Renal cortical epithelial cell (primary cell): ENCODE data around the gene AFMID. TPM values are rescaled to one million over a fixed set of nuclear protein-coding genes. Genes with fewer than 3 reads are reported as not detected.
"Not testable (repeated sequence)": the region's sequence is repeated elsewhere in the genome, so short reads cannot be mapped to it uniquely, and the experiment has no call there.

Experiments
- DNase-seq: peaks from one replicate; pipeline ENCODE4 v3.0.0-alpha.2; 2011; ENCODE audit warnings: low read depth
- total RNA-seq: library from RNA; depleted of rRNA; stranded (reverse); fragments of >200 nt; gene quantifications from 2 replicates; pipeline ENCODE4 v1.2.3, GENCODE V29; 2014

AFMID gene
- total RNA-seq, 1 donor from 2014 or later = 28.7 TPM

DNA sequence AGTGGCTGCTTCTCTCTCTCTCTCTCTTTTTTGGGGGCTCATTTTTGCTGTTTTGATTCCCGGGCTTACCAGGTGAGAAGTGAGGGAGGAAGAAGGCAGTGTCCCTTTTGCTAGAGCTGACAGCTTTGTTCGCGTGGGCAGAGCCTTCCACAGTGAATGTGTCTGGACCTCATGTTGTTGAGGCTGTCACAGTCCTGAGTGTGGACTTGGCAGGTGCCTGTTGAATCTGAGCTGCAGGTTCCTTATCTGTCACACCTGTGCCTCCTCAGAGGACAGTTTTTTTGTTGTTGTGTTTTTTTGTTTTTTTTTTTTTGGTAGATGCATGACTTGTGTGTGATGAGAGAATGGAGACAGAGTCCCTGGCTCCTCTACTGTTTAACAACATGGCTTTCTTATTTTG is 36.6 kb downstream of the AFMID start:
- no peak for DNase-seq

DNA sequence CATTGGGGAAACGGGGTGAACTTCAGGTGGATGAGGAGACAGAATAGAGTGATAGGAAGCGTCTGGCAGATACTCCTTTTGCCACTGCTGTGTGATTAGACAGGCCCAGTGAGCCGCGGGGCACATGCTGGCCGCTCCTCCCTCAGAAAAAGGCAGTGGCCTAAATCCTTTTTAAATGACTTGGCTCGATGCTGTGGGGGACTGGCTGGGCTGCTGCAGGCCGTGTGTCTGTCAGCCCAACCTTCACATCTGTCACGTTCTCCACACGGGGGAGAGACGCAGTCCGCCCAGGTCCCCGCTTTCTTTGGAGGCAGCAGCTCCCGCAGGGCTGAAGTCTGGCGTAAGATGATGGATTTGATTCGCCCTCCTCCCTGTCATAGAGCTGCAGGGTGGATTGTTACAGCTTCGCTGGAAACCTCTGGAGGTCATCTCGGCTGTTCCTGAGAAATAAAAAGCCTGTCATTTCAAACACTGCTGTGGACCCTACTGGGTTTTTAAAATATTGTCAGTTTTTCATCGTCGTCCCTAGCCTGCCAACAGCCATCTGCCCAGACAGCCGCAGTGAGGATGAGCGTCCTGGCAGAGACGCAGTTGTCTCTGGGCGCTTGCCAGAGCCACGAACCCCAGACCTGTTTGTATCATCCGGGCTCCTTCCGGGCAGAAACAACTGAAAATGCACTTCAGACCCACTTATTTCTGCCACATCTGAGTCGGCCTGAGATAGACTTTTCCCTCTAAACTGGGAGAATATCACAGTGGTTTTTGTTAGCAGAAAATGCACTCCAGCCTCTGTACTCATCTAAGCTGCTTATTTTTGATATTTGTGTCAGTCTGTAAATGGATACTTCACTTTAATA is 37.3 kb downstream of the AFMID start:
- DNase-seq = no peak

DNA sequence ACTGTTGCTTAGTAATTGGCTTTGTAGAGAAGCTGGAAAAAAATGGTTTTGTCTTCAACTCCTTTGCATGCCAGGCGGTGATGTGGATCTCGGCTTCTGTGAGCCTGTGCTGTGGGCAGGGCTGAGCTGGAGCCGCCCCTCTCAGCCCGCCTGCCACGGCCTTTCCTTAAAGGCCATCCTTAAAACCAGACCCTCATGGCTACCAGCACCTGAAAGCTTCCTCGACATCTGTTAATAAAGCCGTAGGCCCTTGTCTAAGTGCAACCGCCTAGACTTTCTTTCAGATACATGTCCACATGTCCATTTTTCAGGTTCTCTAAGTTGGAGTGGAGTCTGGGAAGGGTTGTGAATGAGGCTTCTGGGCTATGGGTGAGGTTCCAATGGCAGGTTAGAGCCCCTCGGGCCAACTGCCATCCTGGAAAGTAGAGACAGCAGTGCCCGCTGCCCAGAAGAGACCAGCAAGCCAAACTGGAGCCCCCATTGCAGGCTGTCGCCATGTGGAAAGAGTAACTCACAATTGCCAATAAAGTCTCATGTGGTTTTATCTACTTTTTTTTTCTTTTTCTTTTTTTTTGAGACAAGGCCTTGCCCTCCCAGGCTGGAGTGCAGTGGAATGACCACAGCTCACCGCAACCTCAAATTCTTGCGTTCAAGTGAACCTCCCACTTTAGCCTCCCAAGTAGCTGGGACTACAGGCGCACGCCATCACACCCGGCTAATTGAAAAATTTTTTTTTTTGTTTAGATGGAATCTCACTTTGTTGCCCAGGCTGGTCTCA is 38.1 kb downstream of the AFMID start:
- no peak for DNase-seq

DNA sequence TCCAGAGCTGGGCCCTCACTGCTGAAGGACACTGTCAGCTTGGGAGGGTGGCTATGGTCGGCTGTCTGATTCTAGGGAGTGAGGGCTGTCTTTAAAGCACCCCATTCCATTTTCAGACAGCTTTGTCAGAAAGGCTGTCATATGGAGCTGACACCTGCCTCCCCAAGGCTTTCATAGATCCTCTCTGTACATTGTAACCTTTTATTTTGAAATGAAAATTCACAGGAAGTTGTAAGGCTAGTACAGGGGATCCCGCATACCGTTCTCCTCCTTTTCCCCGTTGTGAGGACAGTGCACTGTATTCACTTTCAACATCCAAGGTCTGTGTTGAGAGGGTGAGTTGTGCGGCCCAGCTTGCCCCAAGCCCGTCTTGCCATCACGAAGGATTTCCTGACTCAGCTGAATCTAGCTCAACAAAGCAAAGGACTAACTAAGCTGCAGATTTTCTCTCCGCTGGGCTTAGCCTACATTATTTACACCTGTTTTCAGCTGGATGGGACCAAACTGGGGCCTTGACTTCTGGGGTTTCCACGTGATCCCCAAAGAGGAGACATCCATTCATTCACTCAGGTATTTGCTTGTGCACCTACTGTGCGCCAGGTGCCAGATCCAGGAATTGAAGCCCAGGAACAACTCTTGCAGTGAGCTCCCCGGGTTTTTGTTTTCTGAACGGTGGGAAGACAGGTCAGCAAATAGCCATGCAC is 39.0 kb downstream of the AFMID start:
- DNase-seq = no peak

DNA sequence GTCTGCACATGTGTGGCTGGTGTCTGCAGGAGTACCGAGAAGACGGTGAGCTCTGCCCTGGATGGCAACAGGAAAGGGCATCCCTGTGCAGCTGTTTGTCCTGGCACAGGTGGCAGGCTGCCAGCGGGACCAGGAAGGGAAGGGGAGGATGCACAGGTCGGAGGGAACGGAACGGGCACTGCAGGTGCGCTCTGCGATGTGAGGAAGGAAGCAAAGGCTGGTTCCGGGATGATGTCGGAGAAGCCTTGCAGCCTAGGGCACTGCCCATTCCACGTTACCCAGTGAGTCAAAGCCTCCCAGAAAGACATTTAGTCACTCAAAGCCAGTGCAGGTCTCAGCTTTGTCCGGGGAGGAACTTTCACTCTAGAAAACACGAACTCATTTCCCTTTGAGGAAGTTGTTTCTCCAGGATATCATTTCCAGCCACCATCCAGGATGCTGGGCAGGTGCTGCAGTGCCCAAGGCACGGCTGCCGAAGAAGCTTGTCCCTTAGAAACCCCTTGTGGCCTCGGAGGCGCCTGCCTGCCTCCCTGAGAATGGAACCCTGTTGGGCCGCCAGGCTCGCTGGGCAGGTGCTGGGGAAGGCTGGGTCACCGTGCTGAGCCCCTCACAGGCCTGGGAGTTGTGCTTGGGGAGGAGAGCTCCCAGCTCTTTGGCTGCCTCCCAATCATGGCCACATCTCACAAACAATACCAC is 39.7 kb downstream of the AFMID start:
- DNase-seq = no peak

DNA sequence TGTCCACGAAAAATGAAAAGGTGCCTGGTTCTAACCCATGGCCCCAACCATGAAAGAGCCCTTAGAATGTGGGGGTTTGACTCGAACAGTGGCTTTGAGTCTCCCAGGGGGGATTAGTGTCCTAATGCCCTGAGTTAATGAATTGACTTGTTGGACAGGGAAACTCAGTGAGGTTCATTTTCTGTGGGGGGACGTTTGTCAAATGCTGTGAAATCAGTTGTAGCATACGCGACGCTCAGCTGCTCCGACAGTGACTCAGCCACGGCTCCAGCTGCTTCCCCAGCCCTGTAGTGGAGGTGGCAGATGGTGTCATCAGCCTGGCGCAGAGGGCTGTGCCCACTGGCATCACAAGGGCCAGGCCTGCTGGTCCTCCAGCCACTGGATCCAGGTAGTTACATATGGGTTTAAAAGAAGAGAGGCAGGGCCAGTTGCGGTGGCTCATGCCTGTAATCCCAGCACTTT is 40.3 kb downstream of the AFMID start:
- no peak for DNase-seq

DNA sequence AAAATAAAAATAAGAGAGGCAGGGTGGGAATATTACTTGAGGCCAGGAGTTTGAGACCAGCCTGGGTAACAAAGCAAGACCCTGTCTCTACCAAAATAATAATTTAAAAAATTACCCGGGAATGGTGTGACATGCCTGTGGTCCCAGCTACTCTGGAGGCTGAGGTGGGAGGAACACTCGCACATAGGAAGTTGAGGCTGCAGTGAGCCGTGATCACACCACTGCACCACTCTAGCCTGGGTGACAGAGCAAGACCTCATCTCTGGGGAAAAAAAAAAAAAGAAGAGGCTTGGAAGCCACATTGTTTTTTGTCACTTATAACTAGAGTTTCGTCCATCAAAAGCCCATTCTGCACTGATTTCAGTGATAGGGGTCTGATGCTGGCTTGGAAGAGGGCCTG is 41.0 kb downstream of the AFMID start:
- DNase-seq = no peak

DNA sequence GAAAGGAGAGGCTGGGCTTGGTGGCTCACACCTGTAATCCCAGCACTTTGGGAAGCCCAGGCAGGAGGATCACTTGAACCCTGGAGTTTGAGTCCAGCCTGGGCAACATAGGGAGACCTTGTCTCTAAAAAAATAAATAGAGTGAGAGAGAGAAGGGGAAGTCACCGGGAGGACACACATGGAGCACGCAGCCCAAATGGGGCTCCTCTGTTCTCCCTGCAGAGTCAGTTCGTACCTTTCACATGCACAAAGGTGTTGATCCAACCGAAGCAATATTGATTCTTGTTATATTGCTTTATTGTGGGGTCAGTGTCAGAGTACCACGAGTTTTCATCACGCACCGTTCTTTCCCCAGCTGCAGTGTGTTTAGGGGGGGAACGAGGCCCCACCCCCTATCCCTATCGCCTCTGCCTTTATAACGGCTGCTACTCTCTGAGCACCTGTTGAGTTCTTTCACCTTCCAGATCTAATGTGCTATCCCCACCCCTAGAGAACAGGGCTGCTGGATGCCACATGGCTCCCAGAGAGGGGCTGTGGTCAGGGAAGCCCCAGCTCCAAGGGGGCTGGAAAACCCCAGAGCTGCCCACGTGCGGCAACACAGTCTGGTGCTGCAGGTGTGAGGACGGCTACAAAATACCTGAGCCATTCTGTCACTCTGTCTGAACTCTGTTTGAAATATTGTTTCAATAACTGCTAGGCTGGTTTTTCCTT is 43.2 kb downstream of the AFMID start:
- no peak for DNase-seq

DNA sequence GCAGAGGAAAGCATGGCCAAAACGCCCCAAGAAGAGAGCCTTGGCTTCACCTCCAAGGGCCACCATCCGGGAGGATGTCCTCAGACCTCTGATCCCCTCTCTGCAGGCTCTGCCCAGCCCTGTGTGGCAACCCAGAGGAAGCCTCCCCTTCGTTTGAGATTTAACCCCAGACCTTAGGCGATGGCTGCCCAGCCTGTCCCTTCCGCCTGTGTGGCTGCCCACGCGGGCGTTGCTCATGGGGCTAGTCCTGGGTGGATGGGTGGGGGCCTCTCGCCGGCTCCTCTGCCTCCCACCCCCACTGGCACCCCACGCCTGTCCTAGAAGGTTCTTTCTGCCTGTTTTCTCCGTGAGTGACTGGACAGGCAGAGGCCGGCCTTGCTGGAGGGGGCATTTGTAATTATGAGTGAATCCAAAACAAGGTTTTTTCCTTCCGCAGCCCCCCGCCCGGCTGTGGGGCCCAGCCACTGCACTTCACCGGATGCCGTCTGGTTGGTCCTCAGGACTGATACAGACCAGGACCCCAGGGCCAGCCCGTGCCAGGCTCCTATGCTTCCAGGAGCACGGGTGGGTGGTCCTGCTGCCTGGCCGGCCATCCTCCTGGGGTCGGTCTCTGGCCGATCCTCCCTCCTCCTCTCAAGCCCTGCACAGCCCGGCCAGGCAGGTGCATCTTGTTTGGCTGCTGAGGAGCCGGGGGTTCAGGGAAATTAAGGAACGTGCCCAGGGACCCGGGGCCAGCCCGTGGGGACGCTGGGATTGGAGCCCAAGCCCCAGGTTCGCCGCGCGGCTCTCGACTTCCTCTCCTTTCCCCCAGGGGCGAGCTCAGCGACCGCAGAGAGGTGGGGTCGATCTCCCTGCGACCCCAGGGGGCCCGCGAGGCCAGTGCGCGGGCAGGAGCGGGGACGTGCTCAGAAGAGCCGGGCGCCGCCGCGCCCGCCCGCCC is 44.1 kb downstream of the AFMID start, which contains the start of gene TMEM235:
TSS of gene TMEM235 (plus strand) at position 636 of the 940 bp plus-strand sequence. CDS start 393 bp downstream, outside the sequence.
- DNase-seq = no peak

DNA sequence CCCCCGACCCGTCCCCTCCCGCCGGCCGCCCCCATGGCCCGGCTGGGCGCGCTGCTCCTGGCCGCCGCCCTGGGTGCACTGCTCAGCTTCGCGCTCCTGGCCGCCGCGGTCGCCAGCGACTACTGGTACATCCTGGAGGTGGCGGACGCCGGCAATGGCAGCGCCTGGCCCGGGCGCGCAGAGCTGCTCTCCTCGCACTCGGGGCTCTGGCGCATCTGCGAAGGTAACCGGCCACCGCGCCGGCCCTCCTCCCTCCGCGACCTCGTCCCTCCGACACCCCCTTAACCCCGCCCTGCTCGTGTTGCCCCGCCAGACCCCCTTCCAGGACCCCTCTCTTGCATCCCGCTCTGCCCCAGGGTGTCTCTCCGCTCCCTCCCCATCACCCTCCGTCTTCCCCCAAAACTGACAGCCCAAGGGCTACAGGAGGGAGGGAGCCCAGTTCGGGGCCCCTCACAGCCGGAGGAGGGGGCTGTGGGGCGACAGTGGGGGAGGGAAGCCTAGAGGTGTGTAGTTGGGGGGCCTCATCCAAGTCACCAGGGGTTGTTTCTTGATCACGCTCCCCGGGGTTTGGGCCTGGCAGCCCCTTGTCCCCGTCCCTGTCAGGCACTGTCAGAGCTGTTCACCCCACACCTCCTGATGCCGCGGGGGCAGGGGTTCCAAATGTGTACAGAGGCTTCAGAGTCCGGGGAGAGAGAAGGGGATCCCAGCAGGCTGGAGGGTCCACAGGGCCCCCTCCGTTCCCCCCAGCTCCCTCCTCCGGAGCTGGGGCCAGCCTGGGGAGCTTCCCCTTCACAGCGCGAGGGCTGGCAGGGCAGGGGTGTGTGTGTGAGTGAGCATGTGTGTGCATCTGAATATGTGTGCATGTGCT is 45.1 kb downstream of the AFMID start:
- no peak for DNase-seq

DNA sequence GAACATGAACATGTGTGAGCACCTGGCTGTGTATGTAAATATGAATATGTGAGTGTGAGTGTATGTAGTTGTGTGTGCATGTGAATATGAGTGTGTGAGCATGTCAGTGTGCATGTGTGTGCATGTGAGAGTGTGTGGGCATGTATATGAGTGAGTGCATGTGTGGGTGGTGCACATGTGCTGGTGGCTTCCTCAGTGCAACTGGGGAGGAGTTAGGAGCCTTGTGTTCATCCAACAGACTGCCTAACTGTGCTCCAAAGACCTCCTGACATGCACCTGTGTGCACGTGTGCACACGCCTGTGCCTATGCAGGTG is 45.7 kb downstream of the AFMID start:
- DNase-seq = no peak

DNA sequence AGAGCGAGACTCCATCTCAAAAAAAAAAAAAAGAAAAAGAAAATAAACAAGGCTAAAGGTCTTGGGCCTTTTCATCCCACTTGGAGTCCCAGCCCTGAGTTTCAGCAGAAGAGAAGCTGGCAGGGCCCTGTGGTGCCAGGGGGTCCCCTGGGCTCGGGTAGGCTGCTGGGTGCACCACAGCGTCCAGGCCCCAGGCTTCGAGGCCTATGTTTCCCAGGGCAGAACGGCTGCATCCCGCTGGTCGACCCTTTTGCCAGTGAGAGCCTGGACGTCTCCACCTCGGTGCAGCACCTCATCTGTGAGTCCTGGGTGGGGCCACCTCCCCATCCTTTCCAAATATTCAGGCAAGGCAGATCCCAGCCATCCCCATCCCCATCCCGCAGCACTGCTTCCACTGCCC is 46.5 kb downstream of the AFMID start:
- no peak for DNase-seq

DNA sequence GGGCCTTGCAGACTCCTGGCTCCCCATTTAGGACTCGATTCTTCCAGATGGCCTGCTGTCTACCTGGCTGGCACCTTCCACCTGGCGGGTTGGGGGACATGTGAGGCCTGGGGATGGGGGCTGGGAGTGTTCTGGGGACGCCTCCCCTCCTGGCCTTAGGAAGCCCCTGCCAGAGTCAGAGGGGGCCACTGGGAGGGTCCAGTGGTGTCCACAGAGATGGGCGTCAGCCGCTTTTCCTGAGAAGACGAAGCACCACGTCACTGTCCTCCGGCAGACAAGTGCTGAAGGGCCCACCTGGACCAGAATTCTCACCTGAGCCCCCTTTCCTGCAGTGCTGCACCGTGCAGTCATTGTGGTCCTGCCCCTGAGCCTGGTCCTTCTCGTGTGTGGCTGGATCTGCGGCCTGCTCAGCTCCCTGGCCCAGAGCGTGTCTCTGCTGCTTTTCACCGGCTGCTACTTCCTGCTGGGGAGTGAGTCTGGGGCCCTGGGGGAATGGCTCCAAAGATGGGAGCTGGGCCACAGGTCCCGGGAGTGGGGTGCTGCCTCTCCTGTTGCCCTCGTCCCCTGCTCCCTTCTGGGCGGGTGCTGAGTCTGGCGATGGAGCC is 47.2 kb downstream of the AFMID start:
- DNase-seq = no peak

DNA sequence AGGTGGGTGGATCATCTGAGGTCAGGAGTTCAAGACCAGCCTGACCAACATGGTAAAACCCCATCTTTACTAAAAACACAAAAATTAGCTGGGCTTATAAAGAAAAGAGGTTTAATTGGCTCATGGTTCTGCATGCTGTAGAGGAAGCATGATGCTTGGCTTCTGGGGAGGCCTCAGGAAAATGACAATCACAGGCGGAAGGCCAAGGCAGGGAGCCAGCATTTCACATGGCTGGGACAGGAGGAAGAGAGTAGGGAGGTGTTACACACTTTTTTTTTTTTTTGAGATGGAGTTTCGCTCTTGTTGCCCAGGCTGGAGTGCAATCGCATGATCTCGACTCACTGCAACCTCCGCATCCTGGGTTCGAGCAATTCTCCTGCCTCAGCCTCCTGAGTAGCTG is 47.9 kb downstream of the AFMID start:
- not testable (repeated sequence) for DNase-seq

DNA sequence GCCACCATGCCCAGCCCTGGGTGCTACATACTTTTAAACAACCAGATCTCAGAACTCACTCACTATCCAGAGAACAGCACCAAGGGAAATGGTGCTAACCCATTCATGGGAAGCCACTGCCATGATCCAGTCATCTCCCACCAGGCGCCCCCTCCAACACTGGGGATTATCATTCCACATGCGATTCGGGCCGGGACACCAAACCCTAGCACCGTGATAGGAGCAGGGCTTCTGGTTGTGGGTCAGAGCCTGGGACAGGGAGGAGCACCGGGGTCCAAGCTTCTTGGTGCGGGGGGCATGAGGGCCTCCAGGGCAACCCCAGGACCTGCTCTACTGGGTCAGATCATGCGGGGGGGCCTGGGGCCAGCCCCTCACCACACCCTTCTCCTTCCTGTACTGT is 48.7 kb downstream of the AFMID start:
- no peak for DNase-seq

DNA sequence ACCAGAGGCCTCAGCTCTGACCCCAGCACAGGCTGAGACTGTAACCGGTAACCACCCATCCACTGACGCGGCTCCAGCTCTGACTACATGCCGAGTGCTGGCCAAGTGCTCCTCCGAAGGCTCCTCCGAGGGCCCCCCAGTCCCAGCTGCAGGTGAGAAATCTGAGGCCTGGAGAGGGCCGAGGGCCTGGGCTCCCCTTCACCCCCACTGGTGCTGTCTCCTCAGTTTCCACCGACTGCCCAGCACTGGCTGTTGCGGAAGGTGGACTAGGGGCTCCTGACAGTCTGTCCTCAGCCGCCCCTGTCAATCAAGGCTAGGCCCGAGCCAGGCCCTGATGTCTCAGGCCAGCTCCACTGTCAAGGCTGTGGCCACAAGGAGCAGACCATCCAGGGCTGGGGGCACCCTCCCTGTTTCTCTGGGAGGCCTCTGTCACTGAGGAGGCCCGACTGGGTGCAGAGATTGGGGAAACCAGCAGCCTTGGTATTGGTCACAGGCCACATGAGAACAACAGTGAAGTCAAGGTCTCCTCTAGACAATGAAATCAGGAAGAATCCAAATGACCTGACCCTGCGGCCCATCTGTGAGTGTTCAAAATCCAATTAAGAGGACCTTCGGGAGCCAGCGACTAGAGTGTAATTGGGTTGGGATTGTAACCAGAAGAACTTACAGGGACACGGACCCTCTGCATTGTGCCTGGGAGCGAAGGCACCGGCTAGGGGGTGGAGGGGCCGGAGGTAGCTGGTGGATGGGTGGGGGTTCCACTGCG is 49.4 kb downstream of the AFMID start:
- no peak for DNase-seq

DNA sequence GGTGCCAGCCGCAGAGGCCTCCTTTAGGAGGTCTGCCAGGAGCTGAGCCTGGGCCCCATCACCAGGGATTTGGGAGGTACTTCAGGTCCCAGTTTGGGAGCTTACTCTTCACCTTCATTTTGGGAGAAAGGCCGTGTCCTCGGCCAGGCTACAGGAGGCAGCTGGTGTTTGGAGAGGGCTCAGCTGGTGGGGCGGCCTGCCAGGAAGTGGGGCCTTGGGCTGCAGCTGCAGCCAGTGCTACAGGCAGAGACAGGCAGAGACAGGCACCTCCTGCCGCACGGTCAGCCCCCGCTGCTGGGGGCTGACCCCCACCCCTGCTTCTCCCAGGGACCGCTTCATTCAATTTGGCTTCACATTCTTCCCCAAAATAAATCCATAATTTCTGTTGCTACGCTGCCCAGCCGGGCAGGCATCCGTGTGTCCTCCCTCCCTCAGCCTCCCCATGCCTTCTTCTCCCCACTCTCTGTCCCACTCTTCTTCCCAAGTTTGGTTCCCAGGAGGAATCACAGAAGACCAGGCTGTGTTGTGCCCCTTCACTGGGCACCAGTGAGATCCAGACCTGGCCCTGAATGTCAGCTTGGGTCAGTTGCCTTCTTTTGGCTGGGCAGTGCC is 50.3 kb downstream of the AFMID start:
- DNase-seq = no peak
